ENCODE results near the gene ATXN1. TPM values are rescaled to one million over a fixed set of nuclear protein-coding genes. Genes with fewer than 3 reads are reported as not detected.
"Not testable (repeated sequence)": the region's sequence is repeated elsewhere in the genome, so short reads cannot be mapped to it uniquely, and the experiment has no call there.

ATXN1 gene
- polyA plus RNA-seq, 1 donor (not counting 4 experiments of a cell fraction or from before 2014, with no cell fraction given), result 9.7 TPM

DNA sequence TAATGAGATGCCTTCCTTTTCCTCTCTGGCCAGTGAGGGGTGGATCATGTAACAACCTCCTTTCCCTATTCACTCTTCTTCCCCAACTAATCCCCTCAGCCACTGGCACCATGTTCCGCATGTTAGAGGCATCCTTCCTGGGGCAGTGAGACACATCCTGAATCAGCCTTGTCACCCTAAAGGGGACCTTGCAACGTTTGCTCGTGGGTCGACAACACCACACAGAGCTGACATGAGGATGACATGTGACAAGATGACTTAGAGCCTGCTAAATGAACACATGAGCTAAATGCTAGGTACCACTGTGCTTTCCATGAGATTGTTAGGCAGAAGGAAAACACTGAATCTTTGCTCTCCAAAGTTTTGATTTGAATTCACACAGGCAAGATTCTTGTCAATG is 129.2 kb downstream of the ATXN1 start:
- Histone ChIP-seq H3K9me3 (ENCODE audit: control insufficient read depth, low read depth, low read length) (no peaks in the 10 kb centered on the region), H3K4me2 (ENCODE audit: control insufficient read depth, extremely low read depth, insufficient read depth, low read depth, low read length) (no peak overlapping the region), H3K27ac (ENCODE audit: control insufficient read depth, insufficient read depth, low read length) (no peak overlapping the region), H3K4me1 (ENCODE audit: control insufficient read depth, extremely low read depth, insufficient read depth, low read length) (peaks cover 10% of the 10 kb centered on the region), H3K9ac (ENCODE audit: control insufficient read depth, extremely low read depth, insufficient read depth, low read length) (no peak overlapping the region), H4K20me1 (ENCODE audit: control insufficient read depth, extremely low read depth, insufficient read depth, low read length) (no peaks in the 10 kb centered on the region), H3K4me3 (ENCODE audit: control insufficient read depth in 2 of 3, extremely low read depth in 1 of 3, insufficient read depth in 2 of 3, low read depth in 1 of 3, low read length in 3 of 3) (no peak overlapping the region), H3K36me3 (ENCODE audit: control insufficient read depth in 2 of 2, extremely low read depth in 1 of 2, insufficient read depth in 2 of 2, low read length in 2 of 2) (no peaks in the 10 kb centered on the region), H3K9me1 (ENCODE audit: control insufficient read depth, extremely low read depth, insufficient read depth, low read length) (peaks cover 2% of the 10 kb centered on the region), H2AFZ (ENCODE audit: control insufficient read depth, low read length) (no peak overlapping the region), H3K27me3 (ENCODE audit: control insufficient read depth, extremely low read depth, insufficient read depth, low read length) (no peaks in the 10 kb centered on the region), H3K79me2 (ENCODE audit: control insufficient read depth, insufficient read depth, low read length) (no peaks in the 10 kb centered on the region)
- TF ChIP-seq EZH2 (IDR thresholded peaks at IDR 0.05; ENCODE audit: low read length), result no peak
- TF ChIP-seq, protein P1, sequence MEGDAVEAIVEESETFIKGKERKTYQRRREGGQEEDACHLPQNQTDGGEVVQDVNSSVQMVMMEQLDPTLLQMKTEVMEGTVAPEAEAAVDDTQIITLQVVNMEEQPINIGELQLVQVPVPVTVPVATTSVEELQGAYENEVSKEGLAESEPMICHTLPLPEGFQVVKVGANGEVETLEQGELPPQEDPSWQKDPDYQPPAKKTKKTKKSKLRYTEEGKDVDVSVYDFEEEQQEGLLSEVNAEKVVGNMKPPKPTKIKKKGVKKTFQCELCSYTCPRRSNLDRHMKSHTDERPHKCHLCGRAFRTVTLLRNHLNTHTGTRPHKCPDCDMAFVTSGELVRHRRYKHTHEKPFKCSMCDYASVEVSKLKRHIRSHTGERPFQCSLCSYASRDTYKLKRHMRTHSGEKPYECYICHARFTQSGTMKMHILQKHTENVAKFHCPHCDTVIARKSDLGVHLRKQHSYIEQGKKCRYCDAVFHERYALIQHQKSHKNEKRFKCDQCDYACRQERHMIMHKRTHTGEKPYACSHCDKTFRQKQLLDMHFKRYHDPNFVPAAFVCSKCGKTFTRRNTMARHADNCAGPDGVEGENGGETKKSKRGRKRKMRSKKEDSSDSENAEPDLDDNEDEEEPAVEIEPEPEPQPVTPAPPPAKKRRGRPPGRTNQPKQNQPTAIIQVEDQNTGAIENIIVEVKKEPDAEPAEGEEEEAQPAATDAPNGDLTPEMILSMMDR (optimal IDR thresholded peaks at IDR 0.05 in 1 of 3, IDR thresholded peaks at IDR 0.05 in 1 of 3, conservative IDR thresholded peaks at IDR 0.05 in 1 of 3; ENCODE audit: extremely low read depth in 1 of 3, insufficient read depth in 2 of 3, low read length in 3 of 3), result no peak
- dilution Hi-C loops (cut with MboI; ENCODE audit: extremely low pct_ligation_motif_present, low sequenced_read_pairs), result no loop called here
- FAIRE-seq, result no peak
- DNase-seq (ENCODE audit: low read depth, low spot score), result no peak

DNA sequence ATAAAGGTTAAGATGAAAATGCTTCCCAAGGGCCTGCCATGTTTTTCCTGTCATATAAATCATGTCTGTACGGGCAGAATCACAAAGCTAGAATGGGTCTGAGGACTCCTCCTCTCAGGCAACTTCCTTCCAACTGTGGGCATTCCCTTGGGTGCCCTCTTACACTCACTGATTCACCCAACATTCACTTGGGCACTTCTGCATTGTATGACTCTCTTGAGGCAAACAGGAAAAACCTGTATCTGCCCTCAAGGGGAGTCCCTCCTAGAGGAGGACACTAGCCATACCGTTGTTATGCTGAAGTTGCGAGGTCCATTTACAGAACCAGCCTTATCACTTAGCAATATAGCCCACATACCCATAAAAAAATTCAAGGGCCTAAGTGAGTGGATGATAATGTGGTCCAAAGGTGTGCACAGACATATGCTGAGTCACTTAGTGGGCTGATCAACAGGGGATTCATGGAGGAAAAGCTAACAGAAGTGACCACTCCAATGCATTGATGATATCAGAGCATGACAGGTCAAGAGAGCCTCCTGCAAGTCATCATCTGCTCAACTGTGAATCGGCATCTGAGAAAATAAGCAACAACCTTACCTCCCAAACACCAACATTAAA is 131.1 kb downstream of the ATXN1 start:
- no peaks in the 10 kb centered on the region for H3K9me3 ChIP-seq (ENCODE audit: control insufficient read depth, low read depth, low read length)
- no peaks in the 10 kb centered on the region for H3K27me3 ChIP-seq (ENCODE audit: control insufficient read depth, extremely low read depth, insufficient read depth, low read length)
- H2AFZ ChIP-seq (ENCODE audit: control insufficient read depth, low read length), result no peak overlapping the region
- no peaks in the 10 kb centered on the region for H4K20me1 ChIP-seq (ENCODE audit: control insufficient read depth, extremely low read depth, insufficient read depth, low read length)
- H3K4me1 ChIP-seq (ENCODE audit: control insufficient read depth, extremely low read depth, insufficient read depth, low read length), result no peaks in the 10 kb centered on the region
- H3K36me3 ChIP-seq (ENCODE audit: control insufficient read depth in 2 of 2, extremely low read depth in 1 of 2, insufficient read depth in 2 of 2, low read length in 2 of 2), result no peaks in the 10 kb centered on the region
- dilution Hi-C loops (cut with MboI; ENCODE audit: extremely low pct_ligation_motif_present, low sequenced_read_pairs), result no loop called here
- no peak for FAIRE-seq
- no peak overlapping the region for H3K9ac ChIP-seq (ENCODE audit: control insufficient read depth, extremely low read depth, insufficient read depth, low read length)
- no peaks in the 10 kb centered on the region for H3K79me2 ChIP-seq (ENCODE audit: control insufficient read depth, insufficient read depth, low read length)
- H3K4me2 ChIP-seq (ENCODE audit: control insufficient read depth, extremely low read depth, insufficient read depth, low read depth, low read length), result no peak overlapping the region
- TF ChIP-seq, protein P1 (optimal IDR thresholded peaks at IDR 0.05 in 1 of 3, IDR thresholded peaks at IDR 0.05 in 1 of 3, conservative IDR thresholded peaks at IDR 0.05 in 1 of 3; ENCODE audit: extremely low read depth in 1 of 3, insufficient read depth in 2 of 3, low read length in 3 of 3), result no peak
- no peak for TF ChIP-seq EZH2 (IDR thresholded peaks at IDR 0.05; ENCODE audit: low read length)
- H3K4me3 ChIP-seq (ENCODE audit: control insufficient read depth in 2 of 3, extremely low read depth in 1 of 3, insufficient read depth in 2 of 3, low read depth in 1 of 3, low read length in 3 of 3), result no peak overlapping the region
- H3K9me1 ChIP-seq (ENCODE audit: control insufficient read depth, extremely low read depth, insufficient read depth, low read length), result no peaks in the 10 kb centered on the region
- no peak for DNase-seq (ENCODE audit: low read depth, low spot score)
- H3K27ac ChIP-seq (ENCODE audit: control insufficient read depth, insufficient read depth, low read length), result no peak overlapping the region

DNA sequence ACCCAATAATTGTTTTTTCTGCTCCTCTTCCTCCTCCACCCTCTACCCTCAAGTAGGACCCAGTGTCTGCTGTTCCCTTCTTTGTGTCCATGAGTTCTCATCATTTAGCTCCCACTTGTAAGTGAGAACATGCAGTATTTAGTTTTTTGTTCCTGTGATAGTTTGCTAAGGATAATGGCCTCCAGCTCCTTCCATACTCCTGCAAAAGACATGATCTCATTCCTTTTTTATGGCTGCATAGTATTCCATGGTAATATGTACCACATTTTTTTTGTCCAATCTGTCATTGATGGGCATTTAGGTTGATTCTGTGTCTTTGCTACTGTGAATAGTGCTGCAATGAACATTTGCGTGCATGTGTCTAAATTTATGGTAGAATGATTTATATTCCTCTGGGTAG is 132.7 kb downstream of the ATXN1 start:
- H3K4me3 ChIP-seq (ENCODE audit: control insufficient read depth in 2 of 3, extremely low read depth in 1 of 3, insufficient read depth in 2 of 3, low read depth in 1 of 3, low read length in 3 of 3); DNase-seq (ENCODE audit: low read depth, low spot score); H3K9ac ChIP-seq (ENCODE audit: control insufficient read depth, extremely low read depth, insufficient read depth, low read length); dilution Hi-C loops (cut with MboI; ENCODE audit: extremely low pct_ligation_motif_present, low sequenced_read_pairs); H3K4me1 ChIP-seq (ENCODE audit: control insufficient read depth, extremely low read depth, insufficient read depth, low read length); H3K36me3 ChIP-seq (ENCODE audit: control insufficient read depth in 2 of 2, extremely low read depth in 1 of 2, insufficient read depth in 2 of 2, low read length in 2 of 2); H3K79me2 ChIP-seq (ENCODE audit: control insufficient read depth, insufficient read depth, low read length); FAIRE-seq; H4K20me1 ChIP-seq (ENCODE audit: control insufficient read depth, extremely low read depth, insufficient read depth, low read length); H3K9me3 ChIP-seq (ENCODE audit: control insufficient read depth, low read depth, low read length); H2AFZ ChIP-seq (ENCODE audit: control insufficient read depth, low read length); H3K27me3 ChIP-seq (ENCODE audit: control insufficient read depth, extremely low read depth, insufficient read depth, low read length); H3K4me2 ChIP-seq (ENCODE audit: control insufficient read depth, extremely low read depth, insufficient read depth, low read depth, low read length); H3K27ac ChIP-seq (ENCODE audit: control insufficient read depth, insufficient read depth, low read length); H3K9me1 ChIP-seq (ENCODE audit: control insufficient read depth, extremely low read depth, insufficient read depth, low read length): not testable (repeated sequence)

All from keratinocyte (primary cell).